ENCODE results near the gene TNRC6C.

Gene TNRC6C

DNA sequence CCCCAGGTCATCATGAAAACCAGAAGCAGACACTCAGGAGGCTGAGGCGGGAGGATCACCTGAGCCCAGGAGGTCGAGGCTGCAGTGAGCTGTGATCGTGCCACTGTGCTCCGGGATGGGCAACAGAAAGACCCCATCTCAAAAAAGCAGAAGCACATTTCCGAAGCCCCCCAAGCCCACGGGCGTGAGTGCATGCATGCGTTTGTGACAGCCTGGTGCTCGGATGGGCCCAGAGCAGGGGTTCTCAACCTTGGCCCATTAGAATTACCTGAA is 150.9 kb downstream of the TNRC6C start:
- DNase-seq (ENCODE audit: low read depth) = no peak
- TF ChIP-seq, protein P1, sequence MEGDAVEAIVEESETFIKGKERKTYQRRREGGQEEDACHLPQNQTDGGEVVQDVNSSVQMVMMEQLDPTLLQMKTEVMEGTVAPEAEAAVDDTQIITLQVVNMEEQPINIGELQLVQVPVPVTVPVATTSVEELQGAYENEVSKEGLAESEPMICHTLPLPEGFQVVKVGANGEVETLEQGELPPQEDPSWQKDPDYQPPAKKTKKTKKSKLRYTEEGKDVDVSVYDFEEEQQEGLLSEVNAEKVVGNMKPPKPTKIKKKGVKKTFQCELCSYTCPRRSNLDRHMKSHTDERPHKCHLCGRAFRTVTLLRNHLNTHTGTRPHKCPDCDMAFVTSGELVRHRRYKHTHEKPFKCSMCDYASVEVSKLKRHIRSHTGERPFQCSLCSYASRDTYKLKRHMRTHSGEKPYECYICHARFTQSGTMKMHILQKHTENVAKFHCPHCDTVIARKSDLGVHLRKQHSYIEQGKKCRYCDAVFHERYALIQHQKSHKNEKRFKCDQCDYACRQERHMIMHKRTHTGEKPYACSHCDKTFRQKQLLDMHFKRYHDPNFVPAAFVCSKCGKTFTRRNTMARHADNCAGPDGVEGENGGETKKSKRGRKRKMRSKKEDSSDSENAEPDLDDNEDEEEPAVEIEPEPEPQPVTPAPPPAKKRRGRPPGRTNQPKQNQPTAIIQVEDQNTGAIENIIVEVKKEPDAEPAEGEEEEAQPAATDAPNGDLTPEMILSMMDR (IDR thresholded peaks at IDR 0.05; ENCODE audit: control insufficient read depth, insufficient read depth, low read depth, low read length, missing control alignments) = no peak
- H3K4me3 ChIP-seq (ENCODE audit: control insufficient read depth, low read depth, low read length) = no peak overlapping the region

DNA sequence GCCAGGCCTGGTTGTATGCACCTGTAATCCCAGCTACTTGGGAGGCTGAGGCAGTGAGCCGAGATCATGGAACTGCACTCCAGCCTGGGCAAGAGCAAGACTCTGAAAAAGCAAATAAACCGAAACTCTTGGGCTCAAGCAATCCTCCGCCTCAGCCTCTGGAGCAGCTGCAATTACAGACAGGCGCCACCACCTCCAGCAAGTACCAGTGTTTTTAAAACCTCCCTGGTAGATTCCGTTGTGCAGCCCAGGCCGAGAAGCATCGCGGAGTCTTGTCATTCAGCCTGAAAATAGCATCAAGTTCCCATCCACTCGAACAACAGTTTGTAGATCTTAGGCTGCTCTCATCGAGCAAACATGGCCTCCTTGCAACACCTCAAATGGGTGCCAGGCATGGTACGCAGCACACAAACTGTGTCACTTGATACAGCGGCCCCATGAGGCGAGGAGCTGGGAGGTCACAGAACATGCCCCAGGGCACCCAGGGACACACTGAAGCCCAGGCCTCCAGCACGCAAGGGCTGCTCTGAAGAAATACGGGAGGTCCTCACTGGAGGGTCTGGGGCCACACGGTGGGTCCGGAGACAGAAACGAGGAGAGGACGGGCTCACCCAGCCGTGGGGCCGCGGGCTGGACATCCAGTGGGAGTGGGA is 152.0 kb downstream of the TNRC6C start:
- TF ChIP-seq, protein P1 (IDR thresholded peaks at IDR 0.05; ENCODE audit: control insufficient read depth, insufficient read depth, low read depth, low read length, missing control alignments) = no peak
- DNase-seq (ENCODE audit: low read depth) = no peak
- no peak overlapping the region for H3K4me3 ChIP-seq (ENCODE audit: control insufficient read depth, low read depth, low read length)

DNA sequence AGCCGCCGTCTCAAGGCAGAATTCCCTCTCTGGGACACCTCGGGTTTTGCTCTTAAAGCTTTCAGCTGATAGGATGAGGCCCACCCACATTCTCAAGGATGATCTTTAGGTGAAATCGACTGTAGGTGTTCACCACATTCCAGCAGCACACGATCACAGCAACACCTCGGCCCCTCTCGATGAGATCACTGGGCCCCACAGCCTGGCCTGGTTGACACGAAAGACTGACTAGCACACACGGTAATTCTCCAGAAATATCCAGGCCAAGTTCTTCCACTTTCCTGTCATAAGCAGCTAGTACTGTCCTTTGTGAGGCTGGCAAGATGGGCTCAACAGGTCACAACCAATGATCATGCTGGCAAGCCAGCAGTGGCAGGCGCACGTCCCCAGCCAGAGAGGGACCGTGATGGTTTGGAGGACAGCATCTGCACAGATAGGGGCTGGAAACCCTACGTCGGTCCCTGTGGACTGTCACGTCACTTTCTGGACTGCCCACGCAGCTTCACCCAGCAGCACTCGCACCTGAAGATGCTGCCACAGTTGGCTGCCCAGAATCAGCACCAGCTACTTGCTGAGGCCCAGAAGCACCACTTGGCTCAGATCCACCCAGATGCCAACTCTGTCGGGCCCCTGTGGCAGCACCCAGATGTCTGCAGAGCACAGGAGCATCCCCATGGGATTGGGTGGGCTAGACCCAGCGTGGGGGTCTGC is 152.7 kb downstream of the TNRC6C start:
- no peak for DNase-seq (ENCODE audit: low read depth)
- TF ChIP-seq, protein P1 (IDR thresholded peaks at IDR 0.05; ENCODE audit: control insufficient read depth, insufficient read depth, low read depth, low read length, missing control alignments) = no peak
- no peak overlapping the region for H3K4me3 ChIP-seq (ENCODE audit: control insufficient read depth, low read depth, low read length)

DNA sequence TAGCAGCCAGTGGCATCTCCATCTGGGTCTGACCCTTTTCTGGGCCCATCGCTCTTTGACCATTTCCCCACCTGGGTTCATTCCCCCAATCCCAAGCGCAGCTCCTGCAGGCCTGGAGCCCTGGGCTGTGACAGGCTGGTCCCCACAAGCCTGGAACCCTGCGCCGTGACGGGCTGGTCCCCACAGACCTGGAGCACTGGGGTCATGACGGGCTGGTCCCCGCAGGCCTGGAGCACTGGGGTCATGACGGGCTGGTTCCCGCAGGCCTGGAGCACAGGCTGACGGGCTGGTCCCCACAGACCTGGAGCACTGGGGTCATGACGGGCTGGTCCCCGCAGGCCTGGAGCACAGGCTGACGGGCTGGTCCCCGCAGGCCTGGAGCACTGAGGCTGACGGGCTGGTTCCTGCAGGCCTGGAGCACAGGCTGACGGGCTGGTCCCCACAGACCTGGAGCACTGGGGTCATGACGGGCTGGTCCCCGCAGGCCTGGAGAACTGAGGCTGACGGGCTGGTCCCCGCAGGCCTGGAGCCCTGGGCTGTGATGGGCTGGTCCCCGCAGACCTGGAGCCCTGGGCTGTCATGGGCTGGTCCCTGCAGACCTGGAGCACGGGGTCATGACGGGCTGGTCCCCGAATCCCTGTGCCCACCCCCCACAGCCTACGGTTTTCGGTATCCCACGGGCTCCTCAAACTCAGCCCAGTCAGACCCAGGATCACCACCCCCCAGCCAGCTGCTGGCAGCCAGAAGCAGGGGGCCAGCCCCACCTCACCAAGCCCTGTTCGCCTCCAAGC is 153.4 kb downstream of the TNRC6C start:
- no peak overlapping the region for H3K4me3 ChIP-seq (ENCODE audit: control insufficient read depth, low read depth, low read length)
- TF ChIP-seq, protein P1 (IDR thresholded peaks at IDR 0.05; ENCODE audit: control insufficient read depth, insufficient read depth, low read depth, low read length, missing control alignments) = no peak
- DNase-seq (ENCODE audit: low read depth) = no peak

DNA sequence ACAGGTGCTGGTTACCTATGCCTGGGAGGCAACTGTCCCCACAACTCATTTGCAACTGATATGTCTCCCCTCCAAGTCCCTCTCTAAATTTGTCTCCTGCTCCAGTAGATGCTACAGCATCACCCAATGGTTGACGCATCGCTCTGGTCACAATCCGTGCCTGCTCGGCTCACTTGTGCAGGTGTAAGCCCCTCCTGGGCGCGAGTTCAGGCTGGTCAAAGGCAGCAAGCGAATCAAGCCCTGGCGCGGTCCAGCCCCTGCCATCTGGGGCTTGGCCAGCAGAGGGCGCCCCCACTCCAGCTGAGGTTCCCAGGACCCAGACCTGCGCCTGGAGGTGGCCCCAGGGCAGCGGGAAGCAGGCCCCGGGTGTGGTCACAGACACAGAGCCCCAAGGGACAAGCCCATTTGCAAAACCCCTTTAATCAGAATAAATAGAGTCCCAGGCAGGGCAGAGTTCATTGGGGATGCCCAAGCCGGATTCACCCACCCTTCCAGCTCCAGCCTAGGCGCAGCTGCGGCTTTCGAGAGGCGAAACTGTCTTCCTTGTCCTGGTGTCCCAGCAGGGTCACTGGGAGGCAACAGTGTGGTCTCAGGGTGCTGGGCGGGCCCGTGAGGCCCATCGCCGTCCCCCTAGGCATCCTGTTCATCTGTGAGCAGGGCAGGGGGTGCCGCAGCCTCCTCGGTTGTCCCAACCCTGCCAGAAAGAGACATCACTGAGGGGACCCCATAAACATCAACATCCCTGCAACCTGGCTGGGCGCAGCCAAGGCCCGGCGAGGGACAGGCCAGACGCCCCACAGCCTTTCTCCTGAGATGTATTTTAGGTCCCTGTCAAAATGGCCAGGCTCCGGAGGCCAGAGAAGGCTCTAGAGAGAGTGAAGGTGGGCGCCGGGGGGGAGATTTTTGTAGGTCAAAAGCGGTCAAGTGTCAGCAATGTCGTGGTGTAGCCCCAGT is 154.3 kb downstream of the TNRC6C start:
- TF ChIP-seq, protein P1 (IDR thresholded peaks at IDR 0.05; ENCODE audit: control insufficient read depth, insufficient read depth, low read depth, low read length, missing control alignments) = peak; percentile 98
- no peak overlapping the region for H3K4me3 ChIP-seq (ENCODE audit: control insufficient read depth, low read depth, low read length)
- no peak for DNase-seq (ENCODE audit: low read depth)
